ENCODE data around the gene CEP170B. TPM values are rescaled to one million over a fixed set of nuclear protein-coding genes. Genes with fewer than 3 reads are reported as not detected.

CEP170B gene
- total and polyA plus RNA-seq, 3 donors from 2014 or later: 33.9 to 79.7 (median 73.9) TPM

DNA sequence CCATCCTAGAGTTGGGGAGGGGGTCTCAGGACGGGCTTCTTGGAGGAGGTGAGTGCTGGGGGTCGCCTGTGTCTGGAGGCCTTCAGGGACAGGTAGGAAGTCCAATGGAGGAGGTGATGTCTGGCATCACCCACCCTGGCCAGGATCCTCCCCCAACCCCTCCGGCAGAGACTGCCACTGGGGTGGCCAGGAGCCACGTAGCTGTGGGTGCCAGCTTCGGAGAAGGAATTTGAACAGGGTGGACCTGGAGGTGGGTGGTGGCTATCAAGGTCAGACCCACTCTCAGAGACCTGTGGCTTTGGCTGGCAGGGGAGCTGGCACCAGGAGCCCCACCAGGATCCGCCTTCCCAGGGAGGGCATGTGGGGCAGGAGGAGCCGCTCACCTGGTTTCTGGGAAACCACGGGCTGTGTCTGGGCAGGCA is 9.1 kb downstream of the CEP170B start:
- intact Hi-C loops (cut with DNase I; ENCODE audit: low total_unique reads): no loop called here
- Histone ChIP-seq H3K27me3 (no peaks in the 10 kb centered on the region), H3K27ac (no peak overlapping the region), H3K9me3 (no peaks in the 10 kb centered on the region), H3K4me3 (no peak overlapping the region), H3K4me1 (peaks cover 25% of the 10 kb centered on the region), H3K36me3 (ENCODE audit: low read depth, missing control alignments) (no peaks in the 10 kb centered on the region)
- no peak for TF ChIP-seq POLR2A (IDR thresholded peaks at IDR 0.05)
- TF ChIP-seq, protein P1, sequence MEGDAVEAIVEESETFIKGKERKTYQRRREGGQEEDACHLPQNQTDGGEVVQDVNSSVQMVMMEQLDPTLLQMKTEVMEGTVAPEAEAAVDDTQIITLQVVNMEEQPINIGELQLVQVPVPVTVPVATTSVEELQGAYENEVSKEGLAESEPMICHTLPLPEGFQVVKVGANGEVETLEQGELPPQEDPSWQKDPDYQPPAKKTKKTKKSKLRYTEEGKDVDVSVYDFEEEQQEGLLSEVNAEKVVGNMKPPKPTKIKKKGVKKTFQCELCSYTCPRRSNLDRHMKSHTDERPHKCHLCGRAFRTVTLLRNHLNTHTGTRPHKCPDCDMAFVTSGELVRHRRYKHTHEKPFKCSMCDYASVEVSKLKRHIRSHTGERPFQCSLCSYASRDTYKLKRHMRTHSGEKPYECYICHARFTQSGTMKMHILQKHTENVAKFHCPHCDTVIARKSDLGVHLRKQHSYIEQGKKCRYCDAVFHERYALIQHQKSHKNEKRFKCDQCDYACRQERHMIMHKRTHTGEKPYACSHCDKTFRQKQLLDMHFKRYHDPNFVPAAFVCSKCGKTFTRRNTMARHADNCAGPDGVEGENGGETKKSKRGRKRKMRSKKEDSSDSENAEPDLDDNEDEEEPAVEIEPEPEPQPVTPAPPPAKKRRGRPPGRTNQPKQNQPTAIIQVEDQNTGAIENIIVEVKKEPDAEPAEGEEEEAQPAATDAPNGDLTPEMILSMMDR (IDR thresholded peaks at IDR 0.05): no peak
- no peak for DNase-seq
- 70 to 74% methylated on average over 5 to 8 of the region's 8 CpGs for WGBS, 2 donors

DNA sequence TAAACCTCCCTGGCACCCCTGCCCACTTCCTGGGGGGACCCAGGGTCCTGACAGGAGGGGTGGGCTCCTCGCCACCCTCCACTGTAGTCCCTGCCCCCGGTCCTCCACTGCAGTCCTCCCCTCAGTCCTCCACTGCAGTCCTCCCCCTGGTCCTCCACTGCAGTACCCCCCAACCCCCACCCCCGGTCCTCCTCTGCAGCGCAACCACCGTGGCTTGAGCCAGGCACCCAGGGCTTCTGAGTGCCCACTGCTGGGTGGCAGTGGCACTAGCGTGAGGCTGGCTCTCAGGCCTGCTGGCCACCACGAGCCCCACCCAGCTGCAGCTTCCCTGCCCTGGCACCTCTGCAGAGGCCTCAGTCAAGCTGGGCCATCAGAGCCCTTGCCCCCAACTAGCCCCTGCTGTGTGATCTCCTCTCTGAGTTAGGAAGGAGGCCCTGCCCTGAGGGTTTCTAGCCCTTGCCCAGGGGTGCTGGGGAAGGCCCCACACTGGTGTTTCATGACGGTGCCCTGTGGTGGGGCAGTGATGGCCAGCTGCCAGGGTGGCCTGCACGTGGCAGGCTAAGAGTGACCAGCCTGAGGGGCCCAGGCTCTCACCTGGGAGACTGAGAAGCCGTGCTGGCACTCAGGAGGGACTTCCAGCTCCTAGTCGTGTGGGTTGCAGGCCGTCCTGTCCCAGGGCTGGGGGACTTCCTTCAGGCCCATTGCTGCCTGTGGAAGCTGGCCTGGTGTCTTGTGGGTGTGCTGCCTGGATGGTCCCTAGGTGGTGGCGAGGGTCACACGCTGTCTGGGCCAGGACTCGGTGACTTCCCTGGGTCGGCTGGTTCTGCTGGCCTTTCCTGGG is 9.7 kb downstream of the CEP170B start:
- no peaks in the 10 kb centered on the region for H3K9me3 ChIP-seq
- H3K4me1 ChIP-seq: peaks cover 25% of the 10 kb centered on the region
- no peak for TF ChIP-seq POLR2A (IDR thresholded peaks at IDR 0.05)
- TF ChIP-seq, protein P1 (IDR thresholded peaks at IDR 0.05): no peak
- no peaks in the 10 kb centered on the region for H3K27me3 ChIP-seq
- H3K27ac ChIP-seq: peak overlapping the region in 1 of 2 donors; percentile 28
- intact Hi-C loops (cut with DNase I; ENCODE audit: low total_unique reads): no loop called here
- DNase-seq: no peak
- H3K4me3 ChIP-seq: no peak overlapping the region
- WGBS, 2 donors: 70 to 74% methylated on average over 8 to 15 of the region's 16 CpGs
- H3K36me3 ChIP-seq (ENCODE audit: low read depth, missing control alignments): no peaks in the 10 kb centered on the region

DNA sequence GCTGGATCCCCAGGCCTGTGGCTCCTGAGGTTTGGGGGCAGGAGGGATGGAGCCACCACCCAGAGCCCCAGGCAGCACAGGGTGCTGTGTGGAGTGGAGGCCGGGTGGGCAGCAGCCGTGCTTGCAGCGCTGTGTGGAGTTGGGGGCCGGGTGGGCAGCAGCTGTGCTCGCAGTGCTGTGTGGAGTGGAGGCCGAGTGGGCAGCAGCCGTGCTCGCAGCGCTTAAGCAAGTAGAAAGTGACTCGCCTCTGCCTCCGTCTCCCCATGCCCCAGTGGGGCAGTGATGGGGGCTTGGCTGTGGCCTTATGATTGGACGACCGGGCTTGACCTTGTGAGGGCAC is 10.3 kb downstream of the CEP170B start:
- Histone ChIP-seq H3K9me3 (no peaks in the 10 kb centered on the region), H3K27ac (peak overlapping the region in 1 of 2 donors; percentile 28), H3K27me3 (no peaks in the 10 kb centered on the region), H3K4me1 (peaks cover 25% of the 10 kb centered on the region), H3K36me3 (ENCODE audit: low read depth, missing control alignments) (no peaks in the 10 kb centered on the region), H3K4me3 (no peak overlapping the region)
- DNase-seq: no peak
- intact Hi-C loops (cut with DNase I; ENCODE audit: low total_unique reads): no loop called here
- 63 to 91% methylated on average over 8 to 10 of the region's 13 CpGs for WGBS, 2 donors
- TF ChIP-seq, protein P1 (IDR thresholded peaks at IDR 0.05): no peak
- TF ChIP-seq POLR2A (IDR thresholded peaks at IDR 0.05): no peak

DNA sequence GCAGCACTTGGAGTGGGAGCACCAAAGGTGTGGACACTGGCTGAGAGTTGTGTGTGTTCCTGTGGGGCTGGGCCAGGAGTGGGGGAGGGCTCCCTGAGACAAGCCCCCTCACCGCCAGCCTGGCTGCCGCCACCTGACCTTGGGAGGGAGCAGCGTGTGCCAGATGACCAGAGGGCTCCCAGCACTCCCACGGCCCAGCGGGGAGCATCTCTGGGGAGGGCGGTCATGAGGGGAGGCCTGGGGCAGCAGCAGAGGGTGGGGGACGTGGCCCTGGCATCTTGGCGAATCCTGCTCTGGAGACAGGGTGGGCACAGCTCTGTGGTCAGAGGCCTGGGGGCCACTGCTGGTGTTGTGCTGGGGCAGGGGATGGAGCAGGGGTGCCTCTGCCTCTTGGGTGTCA is 10.7 kb downstream of the CEP170B start:
- TF ChIP-seq, protein P1 (IDR thresholded peaks at IDR 0.05): no peak
- TF ChIP-seq POLR2A (IDR thresholded peaks at IDR 0.05): no peak
- DNase-seq: peak; percentile 82
- intact Hi-C loops (cut with DNase I; ENCODE audit: low total_unique reads): no loop called here
- WGBS, 2 donors: 69 to 90% methylated on average over 5 to 8 of the region's 8 CpGs
- no peaks in the 10 kb centered on the region for H3K9me3 ChIP-seq
- no peak overlapping the region for H3K4me3 ChIP-seq
- H3K4me1 ChIP-seq: peaks cover 25% of the 10 kb centered on the region
- no peaks in the 10 kb centered on the region for H3K27me3 ChIP-seq
- H3K36me3 ChIP-seq (ENCODE audit: low read depth, missing control alignments): no peaks in the 10 kb centered on the region
- peak overlapping the region; percentile 28 to 45 for H3K27ac ChIP-seq

Measured in testis (tissue), 3 donors.